Thyroid gland (tissue), 4 donors: ENCODE results near the gene CROCC2. TPM values are rescaled to one million over a fixed set of nuclear protein-coding genes. Genes with fewer than 3 reads are reported as not detected.

Experiments used
- DNase-seq, 2 donors: peaks; one replicate each; pipeline ENCODE4 v3.0.0-alpha.2; 2019
- H3K27ac ChIP-seq, 3 donors: fragments of 200-600 bp; sonication (generic); 1 replicate in 2 of 3; 2 replicates in 1 of 3; pipeline ENCODE4 v1.5.1; 2016 to 2019; ENCODE audit warnings: mild to moderate bottlenecking in 1 of 3, moderate library complexity in 1 of 3
- H3K27me3 ChIP-seq: fragments of 200-600 bp; sonication (generic); one replicate; pipeline ENCODE4 v1.5.1; 2019
- H3K36me3 ChIP-seq, 2 donors: fragments of 200-600 bp; sonication (generic); one replicate each; pipeline ENCODE4 v1.5.1; 2016 to 2019
- H3K4me1 ChIP-seq, 2 donors: fragments of 200-600 bp; sonication (generic); one replicate each; pipeline ENCODE4 v1.5.1; 2017 to 2019
- H3K4me3 ChIP-seq, 3 donors: fragments of 200-600 bp; sonication (generic); replicated peaks in 1 of 3; 1 replicate in 2 of 3; 2 replicates in 1 of 3; pipeline ENCODE4 v1.5.1; 2016; ENCODE audit warnings: mild to moderate bottlenecking in 1 of 3
- H3K9me3 ChIP-seq: fragments of 200-600 bp; sonication (generic); one replicate; pipeline ENCODE4 v1.5.1; 2017
- CTCF ChIP-seq, 6 experiments: fragments of 200-600 bp in 3 of 6; fragments of 450-650 bp in 3 of 6; sonication (generic) in 3 of 6; IDR thresholded peaks; one replicate each; pipeline ENCODE4 v1.5.1; 2016 to 2019; ENCODE audit warnings: antibody characterized with exemption in 6 of 6, mild to moderate bottlenecking in 2 of 6, inconsistent platforms in 1 of 6, moderate library complexity in 1 of 6
- POLR2A ChIP-seq, 2 donors: fragments of 450-650 bp; IDR thresholded peaks; one replicate each; pipeline ENCODE4 v1.6.1; 2017; ENCODE audit warnings: antibody characterized with exemption in 2 of 2, mild to moderate bottlenecking in 2 of 2, moderate library complexity in 1 of 2
- WGBS, 2 donors: methylation state at CpG; one replicate each; pipeline ENCODE4 v1.1.5; 2017; 5-methylcytosine and 5-hydroxymethylcytosine counted together
- intact Hi-C: fragments of 100-400 bp; cut with DNase I; formaldehyde crosslinking; loops from one replicate; pipeline ENCODE4 v1.15.1; 2023
- total RNA-seq, 4 donors: library from RNA; depleted of rRNA; stranded (reverse); fragments of >200 nt; gene quantifications; one replicate each; pipeline ENCODE4 v1.2.3, GENCODE V29; 2016

CROCC2 gene
- total RNA-seq, 4 donors from 2014 or later, result not detected

- Histone ChIP-seq H3K27ac (no peak overlapping the region), H3K4me3 (no peak overlapping the region), H3K9me3 (no peaks in the 10 kb centered on the region), H3K27me3 (no peaks in the 10 kb centered on the region), H3K36me3 (no peaks in the 10 kb centered on the region), H3K4me1 (no peaks in the 10 kb centered on the region)
- intact Hi-C loops, result no loop called here
- no peak for TF ChIP-seq CTCF (IDR thresholded peaks at IDR 0.05)
- no peak for TF ChIP-seq POLR2A (IDR thresholded peaks at IDR 0.05)
- WGBS, 2 donors, result 90 to 91% methylated on average over 6 to 19 of the region's 21 CpGs
- no peak for DNase-seq
These were observed 32.9 kb upstream of the CROCC2 start for GRCh38 chr2:240873098-240873788.

- H3K27me3 ChIP-seq, result no peaks in the 10 kb centered on the region
- no peak overlapping the region for H3K4me3 ChIP-seq
- H3K9me3 ChIP-seq, result no peaks in the 10 kb centered on the region
- H3K27ac ChIP-seq, result no peak overlapping the region
- H3K36me3 ChIP-seq, result no peaks in the 10 kb centered on the region
- intact Hi-C loops, result no loop called here
- no peak for DNase-seq
- H3K4me1 ChIP-seq, result no peaks in the 10 kb centered on the region
- TF ChIP-seq CTCF (IDR thresholded peaks at IDR 0.05), result no peak
- no peak for TF ChIP-seq POLR2A (IDR thresholded peaks at IDR 0.05)
- WGBS, 2 donors, result 84 to 87% methylated on average over 20 to 25 of the region's 33 CpGs
These were observed 32.1 kb upstream of the CROCC2 start for GRCh38 chr2:240873805-240874714.

DNA sequence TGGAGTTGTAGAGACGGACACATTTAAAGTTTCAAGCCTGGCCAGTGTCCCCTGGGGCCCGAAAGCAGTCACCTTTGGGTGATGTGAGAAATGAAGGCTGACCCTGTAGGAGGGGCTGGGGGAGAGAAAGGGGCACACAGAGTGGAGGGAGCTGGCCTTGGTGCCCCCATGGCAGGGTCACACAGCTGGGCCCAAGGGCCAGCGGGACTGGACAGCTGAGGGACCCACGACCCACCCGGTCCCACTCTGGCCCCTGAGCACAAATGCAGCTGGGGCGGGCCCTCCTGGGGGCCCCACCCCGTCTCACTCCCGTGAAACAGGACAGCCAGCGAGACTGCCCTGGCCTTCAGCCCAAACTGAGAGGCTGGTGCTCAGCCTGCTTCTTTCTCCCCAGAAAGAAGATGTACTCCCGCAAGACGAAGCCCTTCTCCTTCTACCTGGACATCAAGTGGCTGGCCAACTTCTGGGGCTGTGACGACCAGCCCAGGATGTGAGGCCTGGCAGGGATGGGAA, 31.4 kb upstream of the CROCC2 start:
- intact Hi-C loops, result no loop called here
- Histone ChIP-seq H3K4me3 (no peak overlapping the region), H3K27me3 (no peaks in the 10 kb centered on the region), H3K36me3 (no peaks in the 10 kb centered on the region), H3K27ac (no peak overlapping the region), H3K4me1 (no peaks in the 10 kb centered on the region), H3K9me3 (no peaks in the 10 kb centered on the region)
- TF ChIP-seq POLR2A (IDR thresholded peaks at IDR 0.05) (no peak), CTCF (IDR thresholded peaks at IDR 0.05) (no peak)
- DNase-seq, result no peak
- WGBS, 2 donors, result 86 to 90% methylated on average over 7 to 10 of the region's 12 CpGs

- intact Hi-C loops, result no loop called here
- Histone ChIP-seq H3K4me3 (no peak overlapping the region), H3K36me3 (no peaks in the 10 kb centered on the region), H3K27ac (no peak overlapping the region), H3K4me1 (no peaks in the 10 kb centered on the region), H3K9me3 (no peaks in the 10 kb centered on the region), H3K27me3 (no peaks in the 10 kb centered on the region)
- 92 to 94% methylated on average over 10 to 17 of the region's 22 CpGs for WGBS, 2 donors
- no peak for DNase-seq
- TF ChIP-seq CTCF (IDR thresholded peaks at IDR 0.05) (no peak), POLR2A (IDR thresholded peaks at IDR 0.05) (no peak)
These were observed 30.7 kb upstream of the CROCC2 start for GRCh38 chr2:240875228-240876034.
